Hematopoietic multipotent progenitor cell treated with erythropoietin and hydrocortisone succinate and interleukin-3 and kit ligand, for 4 days (in vitro differentiated cells): ENCODE measurements around the gene CCR5AS.
"Not testable (repeated sequence)": the region's sequence is repeated elsewhere in the genome, so short reads cannot be mapped to it uniquely, and the experiment has no call there.

Source experiments
- DNase-seq: peaks from one replicate; pipeline ENCODE4 v3.0.0-alpha.2; 2015

Gene CCR5AS

DNA sequence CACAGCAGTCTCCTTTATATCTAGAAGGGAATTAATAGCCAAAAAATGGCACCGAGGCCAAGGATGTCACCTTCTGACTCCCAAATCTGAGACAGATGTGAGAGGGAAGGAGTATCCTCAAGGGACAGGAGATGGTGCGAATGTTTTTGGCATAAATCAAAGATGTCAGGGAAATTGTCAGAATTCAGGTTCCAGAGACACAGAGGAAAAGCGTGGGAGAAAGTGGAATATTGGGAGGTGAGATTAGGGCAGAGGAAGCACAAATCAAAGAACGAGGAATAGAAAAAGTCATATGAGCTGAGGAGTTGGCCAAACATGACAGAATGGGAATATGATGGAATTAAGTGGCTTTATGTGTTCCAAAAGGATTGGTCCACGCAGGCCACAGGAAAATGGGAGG lies 6.0 kb downstream of the CCR5AS start:
- no peak for DNase-seq

DNA sequence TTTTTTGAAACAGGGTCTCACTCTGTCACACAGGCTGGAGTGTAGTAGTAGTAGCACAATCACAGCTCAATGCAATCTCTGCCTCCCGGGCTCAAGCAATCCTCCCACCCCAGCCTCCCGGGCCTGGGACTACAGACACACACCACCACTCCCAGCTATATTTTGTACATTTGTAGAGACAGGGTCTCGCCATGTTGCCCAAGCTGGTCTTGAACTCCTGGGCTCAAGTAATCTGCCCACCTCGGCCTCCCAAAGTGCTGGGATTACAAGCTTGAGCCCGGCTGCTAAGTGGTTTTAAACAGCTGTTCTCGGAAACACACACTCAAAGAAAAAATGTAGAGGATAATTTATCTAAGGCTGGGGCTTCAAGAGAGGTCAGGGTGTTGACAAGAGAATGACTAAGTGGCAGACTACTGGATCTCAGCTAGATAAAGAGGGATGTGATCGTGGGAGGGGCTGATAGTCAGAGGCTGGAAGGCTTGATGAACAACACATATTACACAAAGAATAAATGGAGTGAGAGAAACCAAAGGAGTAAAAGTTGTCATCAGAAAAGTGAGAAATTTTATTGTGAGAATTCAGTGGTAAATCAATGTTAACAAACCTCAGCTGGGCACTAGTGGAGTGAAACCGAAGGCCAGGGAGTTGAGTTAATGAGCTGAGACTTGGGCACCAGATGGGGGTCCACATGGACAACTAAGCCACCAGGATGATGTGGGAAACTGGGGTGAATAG lies 6.7 kb downstream of the CCR5AS start:
- peak; percentile 58 for DNase-seq

DNA sequence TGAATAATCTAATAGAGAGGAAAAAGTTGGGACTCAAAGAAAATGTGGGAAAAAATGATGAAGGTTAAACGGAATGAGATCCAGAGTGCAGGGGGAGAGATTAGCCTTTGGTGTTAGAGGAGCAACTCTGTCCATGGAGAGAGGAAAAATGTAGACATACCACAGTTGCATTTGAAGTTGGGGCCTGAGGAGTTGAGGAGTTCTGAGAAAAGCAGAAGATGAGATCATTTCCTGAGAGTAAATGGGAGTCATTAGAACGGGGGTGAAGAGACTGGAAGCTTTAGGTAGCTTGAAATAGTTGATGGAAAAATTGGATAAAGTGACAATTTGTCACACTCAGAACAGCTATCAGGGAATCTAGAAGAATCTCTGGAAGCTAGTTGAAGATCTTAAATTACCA lies 7.3 kb downstream of the CCR5AS start:
- DNase-seq: no peak

DNA sequence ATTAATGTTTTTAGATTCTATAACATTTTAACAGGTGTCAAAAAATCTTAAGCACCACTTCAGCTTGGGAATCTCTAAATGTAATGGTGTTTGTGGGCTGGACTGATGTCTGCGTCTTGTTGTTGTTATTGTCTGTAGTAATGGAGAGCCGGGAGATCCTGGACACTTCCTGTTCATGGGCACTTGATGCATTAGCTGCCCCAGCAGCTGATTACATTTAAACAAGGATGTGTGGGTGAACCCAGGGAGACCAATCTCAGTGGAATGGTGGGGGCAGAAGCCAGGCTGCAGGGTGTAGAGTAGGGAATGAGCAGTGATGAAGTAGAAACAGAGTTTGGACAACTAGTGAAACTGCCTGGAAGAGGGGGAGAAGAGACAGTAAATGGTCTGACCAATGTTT lies 7.8 kb downstream of the CCR5AS start:
- no peak for DNase-seq

DNA sequence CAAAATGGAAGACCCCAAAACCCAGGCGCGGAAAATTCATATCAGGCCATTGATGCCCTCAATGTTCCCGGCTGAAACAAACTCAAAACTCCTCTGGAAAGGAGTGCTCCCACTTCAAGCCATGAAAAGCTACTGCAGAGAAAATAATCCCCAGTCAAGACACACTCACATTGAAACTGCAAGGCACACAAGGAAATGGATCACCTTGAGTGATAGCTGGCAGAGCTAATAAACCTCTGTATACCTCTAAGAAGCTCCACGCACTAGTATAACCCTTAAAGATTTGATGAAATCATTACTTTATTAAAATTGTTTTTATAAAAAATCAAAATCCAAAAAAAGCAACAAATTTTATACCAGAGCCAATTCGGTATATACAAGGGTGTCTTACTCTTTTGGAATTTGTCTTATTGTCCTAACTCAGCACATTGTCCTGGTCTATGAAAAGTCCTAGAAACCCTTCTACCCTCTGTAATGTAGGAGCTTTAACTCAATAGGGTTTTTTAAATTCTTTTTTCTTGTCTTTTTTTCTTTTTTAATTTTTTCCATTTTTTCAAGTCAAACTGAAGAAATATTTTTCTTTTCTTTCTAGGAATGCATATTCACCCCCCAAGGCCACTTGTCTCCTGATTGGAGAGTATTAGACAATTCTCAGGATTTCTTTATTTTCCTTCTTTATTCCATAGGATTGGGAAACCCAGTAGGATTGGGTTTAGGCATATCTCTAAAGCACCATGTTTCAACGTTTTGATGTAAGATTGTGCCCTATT lies 8.5 kb downstream of the CCR5AS start:
- no peak for DNase-seq

DNA sequence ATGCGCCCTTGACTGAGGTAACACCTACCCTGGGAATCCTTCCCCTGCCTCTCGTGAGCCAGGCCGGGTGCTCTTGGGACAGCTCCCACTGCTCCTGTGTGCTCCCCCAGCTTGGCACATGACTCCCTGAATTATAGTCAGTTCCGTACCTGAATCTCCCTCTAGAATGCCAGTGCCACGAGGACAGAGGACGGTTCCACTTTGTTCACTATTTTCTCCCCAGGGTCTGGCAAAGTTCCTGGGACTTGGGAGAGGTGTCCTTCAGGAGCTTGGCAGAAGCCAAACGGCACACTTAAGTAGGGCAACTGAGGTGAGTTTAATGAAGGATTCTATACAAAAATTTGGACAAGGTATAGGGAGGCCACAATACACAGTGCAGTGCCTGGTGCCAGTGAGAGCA lies 9.8 kb downstream of the CCR5AS start:
- DNase-seq: no peak

DNA sequence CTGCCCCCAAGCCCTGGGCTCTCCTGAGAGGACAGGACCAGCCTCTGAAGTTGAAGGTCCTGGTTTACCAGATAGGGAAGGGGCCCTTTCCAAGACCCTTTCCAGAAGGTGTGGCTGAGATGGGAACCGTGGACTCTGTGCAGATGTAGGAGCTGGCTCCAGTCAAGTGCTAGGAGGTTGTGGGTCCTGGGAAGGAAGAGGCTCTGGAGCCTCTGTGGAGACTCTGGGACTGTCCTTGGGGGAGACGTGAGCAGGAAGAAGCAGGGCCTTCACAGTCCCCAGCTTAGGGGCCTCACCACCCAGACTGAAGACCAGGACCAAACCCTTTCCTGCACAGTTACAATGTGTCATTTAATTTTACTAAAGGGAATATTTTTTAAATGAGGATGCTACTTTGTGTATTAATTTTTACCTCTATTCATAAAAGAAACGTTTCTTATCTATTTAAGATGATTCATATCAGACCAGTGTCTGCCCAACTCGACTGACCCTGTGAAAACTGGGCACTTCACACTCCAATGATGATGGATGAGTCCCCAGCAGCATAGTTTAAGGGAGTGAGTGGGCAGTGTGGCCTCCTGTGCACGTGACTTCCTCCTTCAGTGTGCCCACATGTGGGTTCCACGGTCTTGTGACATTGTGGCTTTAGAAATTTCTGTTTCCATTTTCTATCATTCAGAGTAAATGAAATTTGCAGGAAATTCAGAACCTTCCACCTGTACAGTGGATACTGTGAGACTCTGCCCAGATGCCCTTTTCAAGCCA lies 10.9 kb downstream of the CCR5AS start:
- DNase-seq: peak; percentile 72

DNA sequence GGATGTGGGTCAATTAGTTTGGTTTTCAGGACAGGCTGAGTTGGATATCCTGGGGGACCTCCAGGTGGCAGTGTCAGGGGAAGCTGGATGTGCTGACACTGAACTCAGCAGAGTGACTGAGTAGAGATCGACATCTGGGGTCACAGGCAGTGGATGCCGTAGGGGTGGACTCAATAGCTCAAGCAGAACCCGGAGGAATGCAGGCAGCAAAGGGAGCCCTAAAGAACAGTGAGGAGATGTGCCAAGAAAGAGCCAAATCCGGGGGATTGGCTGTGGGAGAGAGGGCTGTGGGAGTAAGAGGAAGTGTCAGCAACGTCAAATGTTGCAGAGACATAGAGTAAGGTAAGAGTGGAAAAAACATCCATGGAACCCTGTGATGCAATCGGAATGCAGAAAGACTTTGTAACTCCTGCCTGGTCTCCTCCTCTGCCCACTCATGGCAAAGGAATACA lies 11.6 kb downstream of the CCR5AS start:
- DNase-seq: peak; percentile 39

DNA sequence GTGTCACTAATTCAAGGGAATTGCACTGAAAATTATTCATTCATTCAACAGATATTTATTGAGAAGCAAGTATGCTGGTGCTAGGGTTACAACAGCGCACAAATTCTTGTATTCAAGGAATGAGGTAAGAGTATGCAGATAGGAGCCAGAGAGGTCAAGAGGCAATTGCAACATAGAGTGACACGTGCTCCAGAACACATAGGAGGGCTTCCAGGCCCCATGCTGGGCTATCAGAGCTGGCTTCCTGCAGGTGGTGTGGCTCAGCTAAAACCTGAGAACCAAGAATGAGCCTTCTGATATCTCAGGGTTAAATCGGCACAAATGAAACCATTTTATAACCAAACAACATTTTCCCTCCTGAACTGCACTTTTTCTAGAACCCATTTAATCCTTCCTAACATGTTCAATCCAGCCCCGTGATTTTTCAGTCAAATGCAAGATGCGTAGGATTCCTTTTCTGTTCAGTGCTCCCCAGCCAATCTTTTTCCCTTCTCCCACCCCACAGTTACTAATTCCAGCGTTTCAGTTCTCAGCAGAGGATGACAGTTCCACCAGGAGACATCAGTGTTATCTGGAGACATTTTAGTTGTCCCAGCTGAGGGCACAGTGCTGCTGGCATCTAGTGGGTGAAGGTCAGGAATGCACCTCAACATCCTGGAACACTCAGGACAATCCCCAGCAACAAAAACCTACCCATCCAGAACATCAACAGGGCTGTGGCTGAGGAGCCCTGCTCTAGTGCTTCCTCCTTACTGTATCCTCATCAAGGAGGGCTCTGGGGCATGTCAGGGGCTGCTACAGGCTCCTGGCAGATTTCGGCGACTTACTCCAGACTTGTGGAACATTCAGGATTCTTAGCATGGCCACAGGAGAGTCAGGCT lies 13.1 kb downstream of the CCR5AS start:
- DNase-seq: peak; percentile 63

DNA sequence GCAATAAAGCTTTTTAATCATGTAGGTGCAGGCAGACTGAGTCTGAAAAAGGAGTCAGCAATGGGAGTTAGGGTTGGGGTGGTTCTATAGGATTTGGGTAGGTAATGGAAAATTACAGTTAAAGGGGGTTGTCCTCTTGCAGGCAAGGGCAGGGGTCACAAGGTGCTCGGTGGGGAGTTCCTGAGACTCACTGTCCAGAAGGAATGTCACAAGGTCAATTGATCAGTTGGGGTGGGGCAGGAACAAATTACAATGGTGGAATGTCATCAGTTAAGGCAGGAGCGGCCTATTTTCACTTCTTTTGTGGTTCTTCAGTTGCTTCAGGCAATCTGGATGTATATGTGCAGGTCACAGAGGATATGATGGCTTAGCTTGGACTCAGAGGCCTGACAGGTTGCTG lies 13.9 kb downstream of the CCR5AS start:
- no peak for DNase-seq

DNA sequence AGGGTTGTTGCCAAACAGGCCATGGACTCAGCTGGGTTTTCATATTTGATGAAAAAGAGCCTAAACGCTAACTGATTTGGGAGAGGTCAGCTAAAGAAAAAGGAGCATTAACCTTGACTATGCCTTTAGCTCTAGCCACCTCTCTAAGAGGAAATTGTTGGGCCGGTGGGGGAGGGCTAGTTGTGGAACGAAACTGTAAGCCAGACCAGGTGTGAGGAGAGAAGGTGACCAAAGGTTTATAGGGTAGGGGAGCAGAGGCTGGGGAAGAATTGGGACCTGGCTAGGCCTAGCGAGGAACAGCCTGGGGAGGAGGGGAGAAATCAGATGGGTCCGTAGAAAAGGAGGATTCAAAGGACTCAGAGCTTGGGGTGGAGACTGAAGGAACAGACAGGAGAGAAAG lies 15.3 kb downstream of the CCR5AS start:
- DNase-seq: not testable (repeated sequence)

DNA sequence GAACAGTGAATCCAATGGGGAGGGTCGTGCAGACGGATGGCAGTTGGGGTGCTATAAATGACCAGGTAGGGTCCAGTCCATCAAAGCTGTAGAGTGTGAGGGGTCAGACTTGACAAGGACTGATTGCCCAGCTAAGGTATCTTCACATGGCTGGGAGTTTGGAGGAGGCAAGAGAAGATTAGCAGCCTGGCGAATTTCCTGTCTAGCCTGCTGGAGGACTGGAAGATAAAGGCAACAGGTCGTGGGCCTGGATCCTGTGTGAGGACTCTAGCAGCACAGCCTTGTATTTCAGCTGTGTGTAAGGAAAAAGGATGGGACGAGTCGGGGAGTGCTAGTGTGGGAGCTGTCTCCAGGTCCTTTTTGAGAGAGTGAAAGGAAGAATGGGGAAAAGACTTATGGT lies 17.6 kb downstream of the CCR5AS start:
- no peak for DNase-seq

DNA sequence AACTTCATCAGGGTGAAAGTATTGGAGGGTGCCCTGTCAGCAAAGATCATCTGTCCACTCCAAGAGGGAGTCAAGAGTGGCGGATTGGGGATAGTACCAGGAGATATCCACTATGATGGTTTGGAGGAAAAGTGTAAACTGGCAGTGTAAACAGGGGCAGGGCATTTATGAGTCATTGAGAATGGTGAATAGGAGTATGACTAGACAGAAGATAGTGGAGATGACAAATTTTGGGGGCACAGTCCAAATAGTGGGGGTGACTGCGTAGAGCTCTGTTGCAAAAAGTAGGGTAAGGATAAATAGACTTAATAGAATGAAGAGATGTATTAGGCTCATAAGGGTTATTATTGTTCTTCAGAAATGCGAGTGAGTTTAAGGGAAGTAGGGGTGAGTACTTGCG lies 18.0 kb downstream of the CCR5AS start:
- not testable (repeated sequence) for DNase-seq

DNA sequence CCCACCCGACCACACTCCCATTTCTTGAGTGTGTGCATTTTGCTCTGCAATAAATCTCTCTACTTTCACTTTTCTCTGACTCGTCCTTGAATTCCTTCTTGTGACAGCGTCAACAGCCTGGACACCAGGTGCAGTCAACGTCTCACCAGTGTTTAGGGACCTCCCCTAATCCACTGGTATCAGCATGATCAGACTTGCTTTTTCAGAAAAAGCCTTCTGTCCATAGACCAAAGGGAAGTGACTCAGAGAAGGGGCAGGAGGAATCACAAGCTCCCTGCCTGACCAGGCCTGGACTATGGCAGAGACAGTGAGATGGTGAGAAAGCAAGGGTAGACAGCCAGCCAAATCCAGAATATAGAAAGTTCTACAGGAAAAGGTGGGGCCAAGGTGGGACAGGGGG lies 20.7 kb downstream of the CCR5AS start:
- peak; percentile 72 for DNase-seq

DNA sequence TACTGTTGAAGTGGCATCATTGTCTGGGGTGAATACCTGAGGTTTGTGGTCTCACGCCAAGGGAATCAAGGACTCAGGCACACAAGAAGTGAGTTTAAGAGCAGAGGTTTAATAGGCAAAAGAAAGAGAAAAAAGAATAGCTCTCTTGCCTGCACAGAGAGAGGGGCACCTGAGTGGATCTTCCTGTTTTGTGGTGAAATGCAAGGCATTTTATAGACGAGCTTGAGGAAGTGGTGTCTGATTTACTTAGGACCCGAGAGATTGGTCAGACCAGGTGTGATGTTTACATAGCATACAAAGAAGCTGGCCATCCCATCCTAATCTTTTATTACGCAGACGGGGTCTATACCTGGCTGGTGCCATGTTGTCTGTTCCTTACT lies 22.9 kb downstream of the CCR5AS start:
- DNase-seq: no peak

DNA sequence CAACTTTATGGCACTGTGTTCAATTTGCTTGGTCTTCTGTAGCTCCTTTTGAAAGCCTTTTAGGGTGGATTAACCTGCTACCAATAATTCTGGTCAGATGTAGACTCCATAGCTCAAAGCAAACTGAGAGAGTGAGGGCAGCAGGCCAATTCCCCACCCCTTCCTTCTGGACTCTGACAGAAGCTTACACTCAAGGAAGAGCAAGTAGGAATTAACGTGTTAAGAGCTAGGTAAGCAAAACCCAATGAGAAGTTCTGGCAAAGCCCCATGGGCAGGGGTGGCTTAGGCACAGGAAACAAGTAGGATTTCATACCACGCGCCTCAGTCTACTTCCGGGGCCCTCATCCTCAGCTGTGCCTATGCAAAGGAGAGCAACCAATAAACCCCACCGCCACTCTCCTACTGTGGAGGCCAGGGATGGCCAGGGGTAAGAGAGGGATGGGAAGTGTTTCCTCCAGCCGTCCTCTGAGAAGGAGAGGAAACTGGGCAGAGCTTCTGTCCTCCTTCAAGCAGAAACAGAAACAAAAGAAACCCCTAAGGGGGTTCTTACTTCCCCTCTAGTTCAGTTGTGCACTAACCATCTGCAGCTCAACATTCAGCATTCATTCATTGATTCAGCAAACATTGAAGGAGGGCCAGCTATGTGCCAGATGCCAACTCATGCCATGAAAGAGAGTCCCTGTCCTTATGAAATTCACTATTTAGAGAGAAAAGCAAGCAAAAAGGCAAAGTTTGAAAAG lies 23.5 kb downstream of the CCR5AS start:
- DNase-seq: no peak

DNA sequence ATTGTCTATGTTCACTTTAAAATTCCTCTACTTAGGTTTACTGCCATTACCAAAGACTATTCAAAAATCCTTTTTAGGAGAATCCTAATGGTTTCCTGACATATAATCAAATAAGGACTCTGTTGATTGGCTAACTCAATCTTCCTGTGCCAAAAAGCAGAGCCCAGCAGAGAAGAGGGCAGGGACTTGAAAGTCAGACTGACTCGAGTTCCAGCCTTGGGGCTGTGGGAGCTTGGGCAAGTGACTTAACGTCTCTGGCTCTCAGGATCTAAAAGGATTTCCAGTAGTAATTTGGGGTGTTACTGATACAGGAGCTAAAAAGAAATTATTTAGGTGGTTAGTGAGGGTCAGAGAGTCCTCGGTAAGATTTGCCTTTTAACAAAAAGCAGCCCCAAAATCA lies 25.2 kb downstream of the CCR5AS start:
- DNase-seq: no peak

DNA sequence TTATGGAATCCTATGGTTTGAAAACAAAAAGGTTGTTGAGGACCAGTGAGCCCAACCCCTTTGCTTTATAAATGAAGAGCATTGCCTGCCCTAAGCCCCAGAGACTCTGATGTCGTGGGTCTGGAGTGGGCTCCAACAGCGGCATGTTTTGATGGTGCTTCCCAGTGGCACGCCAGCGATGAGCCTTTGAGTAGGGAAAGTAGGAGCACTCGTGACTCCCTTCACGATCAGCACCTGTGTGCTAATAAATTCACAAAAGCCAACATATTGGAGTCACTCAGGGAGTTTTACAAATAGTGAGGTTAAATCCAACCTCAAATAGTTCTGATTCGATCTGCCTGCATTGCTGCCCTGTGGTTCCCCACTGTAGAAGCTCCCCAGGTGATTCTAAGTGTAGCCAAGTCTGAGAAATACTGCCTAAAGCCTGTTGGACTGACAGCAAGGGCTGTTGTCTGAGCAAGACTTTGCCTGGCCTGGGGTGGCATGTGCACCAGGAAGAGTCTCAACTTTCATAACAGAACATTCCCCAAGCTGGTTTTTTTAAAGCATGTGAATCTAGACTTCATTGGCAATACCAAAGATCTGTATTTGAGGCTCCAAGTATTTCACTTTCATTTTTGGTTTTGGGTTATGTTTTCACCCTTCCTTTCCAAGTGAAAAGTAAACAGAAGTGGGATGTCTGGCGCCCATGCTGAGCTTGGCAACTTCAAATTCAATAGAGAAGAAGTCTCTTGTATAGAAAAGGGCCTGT lies 26.2 kb downstream of the CCR5AS start:
- DNase-seq: no peak

DNA sequence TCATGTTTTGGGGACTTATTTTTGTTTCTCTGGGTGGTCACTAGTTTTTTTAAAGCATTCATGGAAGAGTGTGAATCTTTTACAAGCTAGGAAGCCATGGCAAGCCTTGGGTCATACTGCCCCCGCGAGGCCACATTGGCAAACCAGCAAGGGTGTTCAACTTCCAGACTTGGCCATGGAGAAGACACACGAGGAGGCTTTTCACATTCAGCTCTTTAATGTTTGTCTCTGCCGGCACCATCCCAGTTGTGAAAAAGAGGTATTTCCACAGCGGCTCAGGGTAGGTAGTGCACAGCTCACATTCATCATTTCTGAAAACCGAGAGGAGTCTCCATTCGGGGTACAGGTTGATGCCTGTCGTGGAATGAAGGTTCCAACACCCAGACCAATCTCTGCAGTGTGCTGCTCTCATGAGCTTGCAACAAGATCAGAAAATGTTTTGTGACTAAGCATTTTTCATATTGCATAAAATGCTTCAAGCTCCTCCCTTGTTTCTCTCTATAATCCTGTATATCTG lies 28.4 kb downstream of the CCR5AS start:
- DNase-seq: peak; percentile 87

DNA sequence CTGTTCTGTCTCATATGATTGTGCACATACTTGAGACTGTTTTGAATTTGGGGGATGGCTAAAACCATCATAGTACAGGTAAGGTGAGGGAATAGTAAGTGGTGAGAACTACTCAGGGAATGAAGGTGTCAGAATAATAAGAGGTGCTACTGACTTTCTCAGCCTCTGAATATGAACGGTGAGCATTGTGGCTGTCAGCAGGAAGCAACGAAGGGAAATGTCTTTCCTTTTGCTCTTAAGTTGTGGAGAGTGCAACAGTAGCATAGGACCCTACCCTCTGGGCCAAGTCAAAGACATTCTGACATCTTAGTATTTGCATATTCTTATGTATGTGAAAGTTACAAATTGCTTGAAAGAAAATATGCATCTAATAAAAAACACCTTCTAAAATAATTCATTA lies 31.1 kb downstream of the CCR5AS start:
- no peak for DNase-seq

DNA sequence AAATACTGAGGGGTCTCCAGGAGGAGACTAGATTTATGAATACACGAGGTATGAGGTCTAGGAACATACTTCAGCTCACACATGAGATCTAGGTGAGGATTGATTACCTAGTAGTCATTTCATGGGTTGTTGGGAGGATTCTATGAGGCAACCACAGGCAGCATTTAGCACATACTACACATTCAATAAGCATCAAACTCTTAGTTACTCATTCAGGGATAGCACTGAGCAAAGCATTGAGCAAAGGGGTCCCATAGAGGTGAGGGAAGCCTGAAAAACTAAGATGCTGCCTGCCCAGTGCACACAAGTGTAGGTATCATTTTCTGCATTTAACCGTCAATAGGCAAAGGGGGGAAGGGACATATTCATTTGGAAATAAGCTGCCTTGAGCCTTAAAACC lies 31.6 kb downstream of the CCR5AS start:
- DNase-seq: no peak
